Activated CD8-positive, alpha-beta memory T cell treated with anti-CD3 and anti-CD28 coated beads for 24 hours (primary cell): ENCODE results near the gene PLEKHM2.

Experiments used
- DNase-seq: peaks from one replicate; pipeline ENCODE4 v3.0.0-alpha.2; 2020

The PLEKHM2 gene

GRCh38 chr1:15727021-15727420, 42.9 kb downstream of the PLEKHM2 start:
- no peak for DNase-seq

- no peak for DNase-seq
Observed at GRCh38 chr1:15727424-15727823, 43.3 kb downstream of the PLEKHM2 start.

- no peak for DNase-seq
Observed at GRCh38 chr1:15727866-15728534, 43.9 kb downstream of the PLEKHM2 start.

DNA sequence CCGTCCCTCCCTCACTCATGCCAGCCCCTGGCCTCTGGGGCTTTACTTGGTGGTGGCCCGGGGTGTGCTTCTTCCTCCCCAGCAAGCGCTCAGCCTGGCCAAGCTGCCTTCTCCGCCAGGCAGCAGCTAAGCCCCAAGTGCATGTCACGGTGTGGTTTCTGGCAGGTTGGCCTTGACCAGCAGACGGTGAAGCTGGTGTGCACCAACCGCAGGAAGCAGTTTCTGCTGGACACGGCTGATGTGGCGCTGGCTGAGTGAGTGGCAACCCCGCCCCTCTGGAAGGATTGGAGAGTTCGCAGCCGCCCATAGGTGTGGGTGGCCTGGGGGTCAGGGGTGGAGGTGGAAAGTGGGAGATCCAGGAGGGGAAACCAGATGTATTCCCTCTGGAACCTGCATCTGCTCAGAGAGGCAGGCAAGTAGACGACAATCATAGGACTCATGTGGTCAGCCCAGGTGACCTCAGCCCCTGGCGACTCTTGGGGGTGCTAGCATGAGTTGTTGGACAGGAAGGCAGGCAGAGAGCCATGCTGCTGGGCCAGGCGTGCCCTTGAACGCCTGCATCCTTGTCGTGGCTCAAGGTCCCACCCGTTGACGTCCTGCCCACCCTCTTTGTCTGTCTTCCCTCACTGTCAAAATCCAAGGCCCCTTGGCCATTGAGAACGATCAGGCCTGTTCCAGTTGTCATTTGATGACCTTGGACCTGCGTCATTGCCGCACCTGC, 45.0 kb downstream of the PLEKHM2 start:
- DNase-seq: no peak

DNA sequence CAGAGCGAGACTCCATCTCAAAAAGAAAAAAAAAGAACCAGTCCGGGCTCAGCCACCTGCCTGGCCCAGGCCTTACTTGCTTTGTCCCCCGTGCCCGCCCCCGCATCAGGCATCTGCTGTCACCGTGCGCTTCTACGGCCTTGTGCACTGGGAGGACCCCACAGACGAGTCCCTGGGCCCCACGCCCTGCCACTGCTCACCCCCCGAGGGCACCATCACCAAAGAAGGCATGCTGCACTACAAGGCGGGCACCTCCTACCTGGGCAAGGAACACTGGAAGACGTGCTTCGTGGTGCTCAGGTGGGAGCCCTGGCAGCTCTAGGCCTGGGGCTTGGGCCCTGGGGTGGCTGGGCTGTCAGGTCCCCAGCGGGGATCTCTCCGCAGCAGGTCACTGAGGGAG, 46.3 kb downstream of the PLEKHM2 start:
- no peak for DNase-seq

- DNase-seq: no peak
Observed at GRCh38 chr1:15730936-15731335, 46.8 kb downstream of the PLEKHM2 start.

GRCh38 chr1:15731735-15732685, 47.9 kb downstream of the PLEKHM2 start:
- DNase-seq: no peak

DNA sequence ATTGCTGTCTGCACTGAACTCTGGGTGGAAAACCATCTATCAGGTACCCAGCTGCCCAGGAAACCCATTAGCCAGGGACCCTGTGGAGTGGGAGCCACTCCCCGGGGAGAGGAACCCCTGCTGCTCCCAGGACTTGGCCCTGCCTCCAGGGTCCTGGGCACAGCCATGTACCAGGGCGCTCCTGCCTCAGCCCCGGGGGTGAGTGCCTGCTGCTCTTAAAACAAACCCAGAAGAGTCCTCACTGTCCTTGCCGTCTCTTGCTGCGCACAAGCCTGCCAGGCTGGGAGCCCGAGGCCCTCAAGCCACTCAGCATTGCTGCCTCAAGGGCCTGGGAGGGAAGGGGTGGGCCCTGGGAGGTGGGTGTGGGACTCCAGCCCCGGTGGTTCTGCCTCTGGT, 48.6 kb downstream of the PLEKHM2 start:
- DNase-seq: no peak

- no peak for DNase-seq
Observed at GRCh38 chr1:15733218-15733725, 49.2 kb downstream of the PLEKHM2 start.

DNA sequence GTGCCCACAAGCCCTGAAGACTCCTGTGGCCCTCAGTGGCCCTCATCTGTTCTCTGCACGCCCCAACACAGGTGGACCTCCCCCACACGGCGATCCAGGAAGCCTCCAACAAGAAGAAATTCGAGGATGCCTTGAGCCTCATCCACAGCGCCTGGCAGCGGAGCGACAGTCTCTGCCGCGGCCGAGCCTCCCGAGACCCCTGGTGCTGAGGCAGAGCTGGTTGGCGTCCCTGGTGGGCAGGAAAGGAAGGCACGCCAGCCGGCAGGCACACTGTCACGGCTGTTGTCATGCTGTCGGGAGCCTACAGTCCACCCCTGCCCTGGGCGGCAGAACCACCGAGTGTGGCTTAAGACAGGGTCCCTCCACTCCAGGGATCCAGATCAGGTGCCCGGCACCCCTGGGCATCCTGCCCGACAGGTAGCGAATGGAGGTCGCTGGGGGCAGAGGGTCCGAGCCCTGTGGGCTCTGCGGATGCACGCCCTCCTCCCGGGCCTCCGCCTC, 49.7 kb downstream of the PLEKHM2 start:
- no peak for DNase-seq

- DNase-seq: no peak
Observed at GRCh38 chr1:15734296-15734695, 50.2 kb downstream of the PLEKHM2 start.

DNA sequence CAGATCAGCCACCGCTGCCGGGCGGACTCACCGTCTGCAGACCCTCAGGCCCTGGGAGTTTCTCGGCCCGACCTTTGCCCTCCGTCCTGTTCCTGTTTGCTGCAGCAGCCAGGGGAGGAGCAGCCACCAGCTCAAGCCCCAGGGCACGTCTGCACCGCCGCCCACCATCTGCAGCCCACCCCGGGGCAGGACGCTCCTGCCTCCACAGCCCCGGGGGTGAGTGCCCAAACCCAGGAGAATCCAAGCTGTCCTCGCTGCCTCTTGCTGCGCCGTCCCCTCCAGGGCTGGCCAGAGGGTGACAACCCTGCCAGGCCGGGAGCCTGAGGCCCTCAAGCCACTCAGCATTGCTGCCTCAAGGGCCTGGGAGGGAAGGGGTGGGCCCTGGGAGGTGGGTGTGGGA, 50.8 kb downstream of the PLEKHM2 start:
- DNase-seq: no peak

DNA sequence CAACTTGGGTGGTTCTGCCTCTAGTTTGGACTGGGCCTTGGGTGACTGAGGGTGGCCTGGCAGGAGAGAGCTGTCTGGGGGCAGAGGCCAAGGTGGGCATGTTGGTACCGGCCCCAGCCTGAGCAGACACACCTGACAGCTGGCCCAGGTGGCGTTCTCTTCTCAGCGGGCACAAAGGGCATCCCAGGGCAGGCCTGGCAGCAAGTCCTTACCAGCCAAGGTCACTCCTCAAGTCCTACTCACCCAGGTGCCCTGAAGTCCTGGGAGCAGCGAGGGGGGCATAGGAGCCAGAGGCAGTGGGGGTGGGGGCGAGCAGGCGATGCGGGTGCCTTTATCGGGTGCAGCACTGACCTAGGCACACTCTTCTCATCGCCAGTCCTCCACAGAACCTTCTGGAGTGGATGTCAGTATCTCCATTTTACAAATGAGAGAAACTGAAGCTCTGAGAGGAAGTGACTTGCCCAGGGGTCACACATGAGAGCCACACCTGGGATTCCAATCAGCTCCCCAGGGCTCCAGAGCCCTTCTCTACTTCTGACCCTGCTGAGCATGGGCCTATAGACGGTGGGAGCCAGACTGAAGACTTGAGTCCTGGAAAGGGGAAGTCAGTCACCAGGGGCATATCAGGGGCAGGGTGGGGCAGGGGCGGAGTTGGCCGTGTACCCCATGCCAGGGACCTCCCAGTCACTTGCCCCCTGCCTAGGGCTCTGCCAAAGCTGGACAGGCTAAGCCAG, 51.4 kb downstream of the PLEKHM2 start:
- DNase-seq: no peak

DNA sequence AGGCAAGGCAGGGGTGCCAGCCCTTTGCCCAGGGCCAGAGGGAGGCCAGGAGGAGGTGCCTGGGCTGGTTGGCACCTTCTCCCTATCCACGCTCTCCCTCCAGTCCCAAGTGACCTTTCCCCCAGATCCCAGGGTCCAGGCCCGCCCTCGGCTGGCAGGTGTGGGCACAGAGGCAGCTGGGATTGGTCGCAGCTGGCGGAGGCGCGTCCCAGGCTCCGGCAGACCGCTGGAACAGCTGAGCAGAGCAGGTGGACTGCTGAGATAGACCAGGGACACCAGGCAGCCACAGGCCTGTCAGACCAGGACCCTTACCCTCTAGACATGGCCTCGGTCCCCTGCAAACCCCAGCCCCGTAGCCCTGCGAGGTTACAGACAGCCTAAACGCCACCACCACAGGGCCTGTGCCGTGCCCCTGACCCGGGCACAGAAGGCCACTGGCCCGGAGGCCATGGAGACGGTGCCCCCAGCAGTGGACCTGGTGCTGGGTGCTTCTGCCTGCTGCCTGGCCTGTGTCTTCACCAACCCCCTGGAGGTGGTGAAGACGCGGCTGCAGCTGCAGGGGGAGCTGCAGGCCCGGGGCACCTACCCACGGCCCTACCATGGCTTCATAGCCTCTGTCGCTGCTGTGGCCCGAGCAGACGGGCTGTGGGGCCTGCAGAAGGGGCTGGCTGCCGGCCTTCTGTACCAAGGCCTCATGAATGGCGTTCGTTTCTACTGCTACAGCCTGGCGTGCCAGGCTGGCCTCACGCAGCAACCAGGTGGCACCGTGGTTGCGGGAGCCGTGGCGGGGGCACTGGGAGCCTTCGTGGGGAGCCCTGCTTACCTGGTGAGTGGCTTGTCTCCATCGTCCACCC, 52.1 kb downstream of the PLEKHM2 start, which contains the start of gene SLC25A34:
TSS of gene SLC25A34 (plus strand) at position 221 of the 854 bp plus-strand sequence. CDS start at position 449, 228 bp downstream.
- DNase-seq: no peak

DNA sequence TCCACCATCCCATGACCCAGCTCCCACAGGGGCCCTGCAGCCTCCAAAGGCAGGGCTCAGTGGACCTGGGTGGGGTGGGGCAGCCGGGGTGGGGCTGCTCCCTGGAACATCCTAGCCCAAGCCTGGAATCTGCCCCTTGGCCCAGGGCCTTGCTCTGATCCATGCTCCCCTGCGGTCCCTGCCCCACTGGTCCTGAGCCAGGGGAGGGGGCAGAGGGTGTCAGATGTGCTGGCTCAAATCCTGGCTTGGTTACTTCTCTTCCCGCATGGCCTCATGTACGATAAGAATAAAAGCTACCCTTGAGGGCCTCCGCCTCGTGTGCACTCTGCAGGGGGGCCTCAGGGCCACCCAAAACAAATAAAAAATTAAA, 52.8 kb downstream of the PLEKHM2 start:
- DNase-seq: no peak

DNA sequence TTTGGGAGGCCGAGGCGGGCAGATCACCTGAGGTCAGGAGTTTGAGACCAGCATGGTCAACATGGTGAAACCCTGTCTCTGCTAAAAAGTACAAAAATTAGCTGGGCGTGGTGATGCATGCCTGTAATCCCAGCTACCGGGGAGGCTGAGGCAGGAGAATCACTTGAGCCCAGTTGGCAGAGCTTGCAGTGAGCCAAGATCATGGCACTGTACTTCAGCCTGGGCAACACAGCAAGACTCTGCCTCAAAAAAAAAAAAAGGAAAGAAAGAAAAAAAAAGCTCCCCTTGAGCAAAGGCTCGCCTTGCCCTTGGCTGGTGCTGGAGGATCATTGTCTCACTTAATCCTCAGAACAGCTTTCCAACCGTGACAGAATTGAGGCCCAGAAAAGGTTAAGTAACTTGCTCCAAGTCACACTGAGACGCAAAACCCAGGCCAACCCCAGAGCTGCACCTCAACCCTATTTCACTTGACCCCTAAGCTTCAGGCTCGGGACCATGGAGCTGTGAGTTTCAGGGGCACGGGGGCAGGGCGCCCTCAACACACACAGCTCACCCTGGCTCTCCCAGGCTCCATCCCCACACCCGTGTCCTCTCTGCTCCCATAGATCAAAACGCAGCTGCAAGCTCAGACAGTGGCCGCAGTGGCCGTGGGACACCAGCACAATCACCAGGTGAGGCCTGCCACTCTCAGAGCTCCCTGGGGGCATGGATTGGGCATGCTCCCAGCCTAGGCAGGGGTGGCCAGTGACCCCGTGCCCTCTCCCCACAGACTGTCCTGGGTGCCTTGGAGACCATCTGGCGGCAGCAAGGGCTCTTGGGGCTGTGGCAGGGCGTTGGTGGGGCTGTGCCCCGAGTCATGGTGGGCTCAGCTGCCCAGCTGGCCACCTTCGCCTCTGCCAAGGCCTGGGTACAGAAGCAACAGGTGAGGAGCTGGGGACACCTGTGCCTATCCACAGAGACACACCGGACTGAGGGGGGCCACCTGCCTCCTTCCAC, 53.5 kb downstream of the PLEKHM2 start:
- no peak for DNase-seq

DNA sequence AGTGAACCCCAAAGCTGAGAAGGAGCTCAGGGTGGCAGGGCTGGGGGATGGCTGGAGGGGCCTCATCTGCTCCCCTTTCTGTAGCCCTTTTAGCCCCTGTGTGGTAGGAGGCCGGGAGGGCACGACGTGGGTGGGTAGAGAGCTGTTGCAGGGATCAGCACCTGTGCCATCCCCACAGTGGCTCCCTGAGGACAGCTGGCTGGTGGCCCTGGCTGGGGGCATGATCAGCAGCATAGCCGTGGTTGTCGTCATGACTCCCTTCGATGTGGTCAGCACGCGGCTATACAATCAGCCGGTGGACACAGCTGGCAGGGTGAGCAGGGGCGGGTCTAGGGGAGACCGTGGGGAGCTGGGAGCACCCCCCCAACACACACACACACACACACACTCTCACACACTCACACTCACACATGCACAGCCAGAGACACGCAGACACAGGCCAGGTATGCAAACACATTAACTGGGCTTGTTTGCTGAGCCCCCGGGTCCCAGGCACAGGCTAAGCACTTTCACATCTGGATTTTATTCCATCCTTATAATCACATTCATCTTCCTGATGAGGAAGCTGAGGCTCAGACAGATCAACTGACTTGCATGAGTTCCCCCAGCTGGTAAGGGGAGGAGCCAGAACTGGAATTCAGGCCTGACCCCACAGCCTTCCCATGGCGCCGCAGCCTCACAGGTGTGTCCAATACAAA, 54.4 kb downstream of the PLEKHM2 start:
- DNase-seq: no peak

GRCh38 chr1:15739259-15739658, 55.1 kb downstream of the PLEKHM2 start:
- no peak for DNase-seq

DNA sequence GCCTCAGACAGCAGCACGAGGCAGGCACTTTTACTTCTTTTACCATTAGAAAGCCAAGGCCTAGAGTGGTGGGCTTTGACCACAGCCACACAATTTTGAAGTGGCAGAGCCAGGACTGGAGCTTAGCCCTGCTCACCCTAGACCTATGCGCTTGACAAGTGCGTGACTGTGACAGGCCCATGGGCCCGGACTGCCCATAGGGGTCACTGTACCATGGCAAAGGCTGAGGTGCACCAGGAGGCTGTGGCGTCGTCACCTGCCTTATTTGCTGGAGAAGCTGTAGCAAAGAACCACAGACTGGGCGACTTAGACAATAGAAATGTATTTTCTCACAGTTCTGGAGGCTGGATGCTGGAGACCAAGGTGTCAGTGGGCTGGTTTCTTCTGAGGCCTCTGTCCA, 55.6 kb downstream of the PLEKHM2 start:
- no peak for DNase-seq
